ENCODE data around the gene PAK2. TPM values are rescaled to one million over a fixed set of nuclear protein-coding genes. Genes with fewer than 3 reads are reported as not detected.

PAK2 gene
- total and polyA plus RNA-seq, 2 of the 4 experiments (the other 2 are of a cell fraction): 31.8 to 36.0 TPM

DNA sequence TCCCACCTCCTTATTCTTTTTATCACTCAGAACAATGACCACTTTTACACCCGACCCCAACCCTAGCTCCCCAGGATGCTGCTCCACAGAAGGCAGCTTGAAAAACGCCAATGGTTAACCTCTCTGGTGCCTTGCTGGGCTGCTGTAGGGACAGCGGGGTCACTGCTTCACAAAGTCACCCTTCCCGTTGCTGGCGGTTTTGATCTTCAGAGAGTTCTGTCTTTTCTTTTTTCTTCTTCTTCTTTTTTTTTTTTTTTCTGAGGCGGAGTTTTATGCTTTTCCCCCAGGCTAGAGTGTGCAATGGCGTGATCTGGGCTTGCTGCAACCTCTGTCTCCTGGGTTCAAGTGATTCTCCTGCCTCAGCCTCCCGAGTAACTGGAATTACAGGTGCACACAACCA lies 48.3 kb upstream of the PAK2 start:
- H3K9ac ChIP-seq (ENCODE audit: low read depth, low read length): no peak overlapping the region
- BruUV-seq (replicated peaks): no TSS peak
- no peak overlapping the region for H4K8ac ChIP-seq (ENCODE audit: low read depth in 2 of 2, low read length in 2 of 2)
- no peak for DNase-seq
- H3K14ac ChIP-seq (replicated peaks; ENCODE audit: low read depth, low read length): no peak overlapping the region
- no peak overlapping the region for H4K5ac ChIP-seq (ENCODE audit: low read depth, low read length)
- H3K4ac ChIP-seq (ENCODE audit: low read depth, low read length): no peak overlapping the region
- H3K36me3 ChIP-seq (ENCODE audit: control insufficient read depth, insufficient read depth, low read length): no peaks in the 10 kb centered on the region
- no peak overlapping the region for H2BK5ac ChIP-seq (ENCODE audit: low read depth, low read length, poor library complexity, severe bottlenecking)
- in situ Hi-C loops (cut with MboI; ENCODE audit: low sequenced_read_pairs): no loop called here
- H2AK5ac ChIP-seq (ENCODE audit: low read depth, low read length): no peak overlapping the region
- no peak overlapping the region for H3K4me2 ChIP-seq (ENCODE audit: low read depth, low read length)
- WGBS, 2 experiments (ENCODE audit: extremely low coverage in 2 of 2, insufficient read length in 1 of 2): 85% methylated on average over 4 of the region's 8 CpGs; no CpG with 5 or more reads in 1 of the 2 experiments
- H3K23ac ChIP-seq (ENCODE audit: low read depth, low read length): no peak overlapping the region
- no peaks in the 10 kb centered on the region for H4K20me1 ChIP-seq (ENCODE audit: insufficient read depth, low read length)
- H4K91ac ChIP-seq (ENCODE audit: insufficient read depth, low read depth, low read length): no peak overlapping the region
- TF ChIP-seq FOS (IDR thresholded peaks at IDR 0.05; ENCODE audit: low read depth, low read length) (no peak), RCOR1 (IDR thresholded peaks at IDR 0.05; ENCODE audit: insufficient replicate concordance, low read length) (no peak)
- TF ChIP-seq, protein P1, sequence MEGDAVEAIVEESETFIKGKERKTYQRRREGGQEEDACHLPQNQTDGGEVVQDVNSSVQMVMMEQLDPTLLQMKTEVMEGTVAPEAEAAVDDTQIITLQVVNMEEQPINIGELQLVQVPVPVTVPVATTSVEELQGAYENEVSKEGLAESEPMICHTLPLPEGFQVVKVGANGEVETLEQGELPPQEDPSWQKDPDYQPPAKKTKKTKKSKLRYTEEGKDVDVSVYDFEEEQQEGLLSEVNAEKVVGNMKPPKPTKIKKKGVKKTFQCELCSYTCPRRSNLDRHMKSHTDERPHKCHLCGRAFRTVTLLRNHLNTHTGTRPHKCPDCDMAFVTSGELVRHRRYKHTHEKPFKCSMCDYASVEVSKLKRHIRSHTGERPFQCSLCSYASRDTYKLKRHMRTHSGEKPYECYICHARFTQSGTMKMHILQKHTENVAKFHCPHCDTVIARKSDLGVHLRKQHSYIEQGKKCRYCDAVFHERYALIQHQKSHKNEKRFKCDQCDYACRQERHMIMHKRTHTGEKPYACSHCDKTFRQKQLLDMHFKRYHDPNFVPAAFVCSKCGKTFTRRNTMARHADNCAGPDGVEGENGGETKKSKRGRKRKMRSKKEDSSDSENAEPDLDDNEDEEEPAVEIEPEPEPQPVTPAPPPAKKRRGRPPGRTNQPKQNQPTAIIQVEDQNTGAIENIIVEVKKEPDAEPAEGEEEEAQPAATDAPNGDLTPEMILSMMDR (conservative IDR thresholded peaks at IDR 0.05; ENCODE audit: low read depth, low read length): no peak
- no peak overlapping the region for H2AK9ac ChIP-seq (replicated peaks; ENCODE audit: low read depth, low read length, poor library complexity)
- H2AFZ ChIP-seq (replicated peaks; ENCODE audit: low read length, poor library complexity): no peak overlapping the region
- no peak overlapping the region for H2BK120ac ChIP-seq (ENCODE audit: low read depth, low read length)
- no peak overlapping the region for H2BK20ac ChIP-seq (ENCODE audit: low read depth, low read length)
- ATAC-seq (ENCODE audit: low read depth): no peak
- no peak overlapping the region for H3K56ac ChIP-seq (ENCODE audit: extremely low read depth, insufficient read depth, low read length)
- no peaks in the 10 kb centered on the region; the same call in 1 of the 2 replicates for H3K9me1 ChIP-seq (ENCODE audit: insufficient read depth, low read length)
- no peak overlapping the region for H2BK15ac ChIP-seq (ENCODE audit: low read depth, low read length)
- no peaks in the 10 kb centered on the region for H3K79me1 ChIP-seq (ENCODE audit: low read depth in 1 of 2, low read length in 2 of 2)
- CTCF ChIA-PET: interaction anchor here (1.2 kb wide), 1 partner anchor 82 kb away, joined by 3 read pairs; no protein-coding TSS in a partner anchor
- intact Hi-C loops (cut with micrococcal nuclease): no loop called here
- no peak overlapping the region for H3K18ac ChIP-seq (ENCODE audit: low read depth, low read length)
- H3K4me3 ChIP-seq (ENCODE audit: insufficient read depth, low read depth, low read length): no peak overlapping the region
- no peak overlapping the region for H3K27ac ChIP-seq (ENCODE audit: insufficient read depth, low read length)
- peaks cover 5% of the 10 kb centered on the region; the same call in 1 of the 2 replicates for H3K4me1 ChIP-seq (ENCODE audit: control insufficient read depth, insufficient read depth, low read length)
- POLR2A ChIA-PET (ENCODE audit: unreplicated experiment): no interaction called here
- dilution Hi-C loops (cut with HindIII; ENCODE audit: low sequenced_read_pairs, unreplicated experiment): no loop called here
- H3K9me3 ChIP-seq (ENCODE audit: control insufficient read depth, insufficient read depth, low read length): no peaks in the 10 kb centered on the region
- peaks cover 7% of the 10 kb centered on the region for H3K27me3 ChIP-seq (ENCODE audit: control insufficient read depth, insufficient read depth, low read length)
